OCI-LY7 (cell line): Measurements from ENCODE around the gene SMCHD1. TPM values are rescaled to one million over a fixed set of nuclear protein-coding genes. Genes with fewer than 3 reads are reported as not detected.

Source experiments
- BruUV-seq: library from RNA; stranded (reverse); fragments of 400-500 nt; replicated peaks from 2 replicates; lab custom pipeline; 2021; lab: Mats Ljungman, UMichigan
- CTCF ChIA-PET: fragments of 300-600 bp; sonication (Branson Sonifier 250); formaldehyde crosslinking; loops from one replicate; lab custom pipeline; 2022; ENCODE audit warnings: antibody characterized with exemption; ENCODE audit not compliant: unreplicated experiment; lab: Charles Lee
- POLR2A ChIA-PET: fragments of 300-600 bp; sonication (Branson Sonifier 250); formaldehyde crosslinking; loops from one replicate; lab custom pipeline; 2022; ENCODE audit warnings: antibody characterized with exemption; lab: Charles Lee
- DNase-seq: peaks from one replicate; pipeline ENCODE4 v3.0.0-alpha.2; 2015; ENCODE audit warnings: low spot score
- H2AFZ ChIP-seq: fragments of 200-600 bp; sonication (generic), shearing (Covaris generic); 2 replicates; pipeline ENCODE4 v1.6.1; 2014; ENCODE audit warnings: mild to moderate bottlenecking, antibody characterized with exemption, low read length, moderate library complexity
- H3K27ac ChIP-seq: fragments of 200-600 bp; sonication (generic); 2 replicates; pipeline ENCODE4 v1.5.1; 2014; ENCODE audit warnings: mixed run types, low read depth, mild to moderate bottlenecking, moderate library complexity, low read length, inconsistent platforms; ENCODE audit not compliant: poor library complexity, severe bottlenecking
- H3K36me3 ChIP-seq: fragments of 200-600 bp; sonication (generic); 2 replicates; pipeline ENCODE4 v1.6.1; 2014; ENCODE audit warnings: mild to moderate bottlenecking, antibody characterized with exemption, low read length, moderate library complexity, mixed read lengths; ENCODE audit not compliant: insufficient read depth
- H3K4me1 ChIP-seq: fragments of 200-600 bp; sonication (generic); 2 replicates; pipeline ENCODE4 v1.5.1; 2014; ENCODE audit warnings: mild to moderate bottlenecking, low read length; ENCODE audit not compliant: insufficient read depth, poor library complexity, severe bottlenecking
- H3K4me2 ChIP-seq: fragments of 200-600 bp; sonication (generic); 2 replicates; pipeline ENCODE4 v1.6.1; 2014; ENCODE audit warnings: mild to moderate bottlenecking, low read length
- H3K4me3 ChIP-seq: fragments of 200-600 bp; sonication (generic); 2 replicates; pipeline ENCODE4 v1.5.1; 2014; ENCODE audit warnings: mild to moderate bottlenecking, low read depth, low read length; ENCODE audit not compliant: poor library complexity, severe bottlenecking
- H3K79me2 ChIP-seq: fragments of 200-600 bp; sonication (generic); 2 replicates; pipeline ENCODE4 v1.6.1; 2016; ENCODE audit warnings: low read depth, mild to moderate bottlenecking, low read length, moderate library complexity, mixed read lengths; ENCODE audit not compliant: insufficient read depth
- H3K9me2 ChIP-seq: fragments of 200-600 bp; sonication (generic); 2 replicates; pipeline ENCODE4 v1.6.1; 2016; ENCODE audit warnings: mild to moderate bottlenecking, low read length, mixed read lengths; ENCODE audit not compliant: insufficient read depth
- H3K9me3 ChIP-seq: fragments of 200-600 bp; sonication (generic); 2 replicates; pipeline ENCODE4 v1.6.1; 2014; ENCODE audit warnings: mild to moderate bottlenecking, mixed run types, low read length, mixed read lengths
- H4K20me1 ChIP-seq: fragments of 200-600 bp; sonication (generic); 2 replicates; pipeline ENCODE4 v1.6.1; 2014; ENCODE audit warnings: mild to moderate bottlenecking, antibody characterized with exemption, low read length, moderate library complexity, mixed read lengths; ENCODE audit not compliant: insufficient read depth
- CTCF ChIP-seq: fragments of 200-600 bp; sonication (generic); conservative IDR thresholded peaks from 2 replicates; pipeline ENCODE4 v1.5.1; 2014; ENCODE audit warnings: mild to moderate bottlenecking, antibody characterized with exemption, low read length, moderate library complexity, mixed read lengths
- EZH2phosphoT487 ChIP-seq: fragments of 200-600 bp; sonication (generic); IDR thresholded peaks from 2 replicates; pipeline ENCODE4 v1.6.1; 2018; ENCODE audit warnings: low read depth, borderline replicate concordance, mild to moderate bottlenecking, mixed run types, antibody characterized with exemption, low read length, moderate library complexity, mixed read lengths
- intact Hi-C: fragments of 100-400 bp; cut with micrococcal nuclease; formaldehyde crosslinking; loops from one replicate; pipeline ENCODE4 v1.10.0; 2022; ENCODE audit not compliant: unreplicated experiment
- total RNA-seq, 2 experiments: library from RNA; depleted of rRNA in 1 of 2; stranded (reverse); fragments of >200 nt in 1 of 2; shearing (Covaris generic) in 1 of 2; gene quantifications; 2 replicates each; pipeline ENCODE4 v1.2.3, GENCODE V29; 2014 to 2022

SMCHD1 gene
- total RNA-seq, 2 experiments from 2014 or later = 114 to 140 TPM

- no peaks in the 10 kb centered on the region for H3K9me2 ChIP-seq
- H3K27ac ChIP-seq = no peak overlapping the region
- no peaks in the 10 kb centered on the region for H3K36me3 ChIP-seq
- no peak for TF ChIP-seq EZH2phosphoT487
- TF ChIP-seq CTCF = no peak
- no peak for DNase-seq
- H3K4me1 ChIP-seq = peaks cover 8% of the 10 kb centered on the region
- no peaks in the 10 kb centered on the region for H3K79me2 ChIP-seq
- POLR2A ChIA-PET = interaction anchor here (0.5 to 0.7 kb wide), 2 partner anchors 65 to 257 kb away, joined by 3 read pairs; no protein-coding TSS in a partner anchor
- BruUV-seq = no TSS peak
- intact Hi-C loops = no loop called here
- no peaks in the 10 kb centered on the region for H3K9me3 ChIP-seq
- no peak overlapping the region for H3K4me3 ChIP-seq
- no peaks in the 10 kb centered on the region for H4K20me1 ChIP-seq
- no peak overlapping the region for H2AFZ ChIP-seq
- CTCF ChIA-PET = no interaction called here
- no peak overlapping the region for H3K4me2 ChIP-seq
These were observed 189.6 kb downstream of the SMCHD1 start for GRCh38 chr18:2845172-2845571.

GRCh38 chr18:2846636-2847316, 191.2 kb downstream of the SMCHD1 start, which contains the start of gene EMILIN2:
Gene EMILIN2, plus strand, starts transcription at chr18:2847006. Its CDS starts 183 bp downstream, at chr18:2847189.
- BruUV-seq = no TSS peak
- CTCF ChIA-PET = no interaction called here
- H4K20me1 ChIP-seq = no peaks in the 10 kb centered on the region
- no peak within 1 kb of the TSS for H3K4me2 ChIP-seq
- no peak within 1 kb of the TSS for H3K27ac ChIP-seq
- H3K36me3 ChIP-seq = no peaks in the 10 kb centered on the region
- intact Hi-C loops = no loop called here
- H3K79me2 ChIP-seq = no peaks in the 10 kb centered on the region
- H2AFZ ChIP-seq = no peak within 1 kb of the TSS
- TF ChIP-seq CTCF (no peak), EZH2phosphoT487 (no peak)
- POLR2A ChIA-PET = no interaction called here
- H3K4me1 ChIP-seq = peaks cover 8% of the 10 kb centered on the region
- no peaks in the 10 kb centered on the region for H3K9me2 ChIP-seq
- DNase-seq = no peak
- no peak within 1 kb of the TSS for H3K4me3 ChIP-seq
- H3K9me3 ChIP-seq = no peaks in the 10 kb centered on the region
